Activated CD8-positive, alpha-beta memory T cell treated with anti-CD3 and anti-CD28 coated beads for 1 hour (primary cell): Measurements from ENCODE around the gene LRRC32.

Experiments used
- DNase-seq, 2 donors: peaks; one replicate each; pipeline ENCODE4 v3.0.0-alpha.2; 2020; ENCODE audit warnings: low read depth in 1 of 2; ENCODE audit errors: extremely low read depth in 1 of 2

Gene LRRC32

GRCh38 chr11:76680518-76681425 lies 10.2 kb upstream of the LRRC32 start:
- peak in 1 of 2 donors; percentile 28 for DNase-seq

DNA sequence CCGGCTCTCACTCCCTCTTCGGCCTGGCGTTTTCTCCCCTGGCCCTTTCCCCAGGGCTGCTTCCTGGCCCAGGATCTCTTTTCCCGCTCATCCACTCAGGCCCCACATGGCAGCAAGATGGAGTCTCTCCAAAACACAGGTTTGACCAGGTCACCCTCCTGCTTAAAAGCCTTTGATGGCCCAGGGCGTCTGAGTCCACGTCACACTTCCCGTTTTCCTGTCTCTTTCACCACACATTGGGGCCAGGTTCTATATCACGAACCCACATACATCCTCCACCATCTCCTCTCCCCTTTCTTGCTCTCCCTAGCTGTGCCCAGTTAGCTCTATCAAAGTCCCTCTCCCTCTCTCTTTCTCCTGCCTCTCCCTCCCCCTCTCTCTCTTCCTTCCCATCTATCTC lies 7.8 kb upstream of the LRRC32 start:
- DNase-seq: no peak

DNA sequence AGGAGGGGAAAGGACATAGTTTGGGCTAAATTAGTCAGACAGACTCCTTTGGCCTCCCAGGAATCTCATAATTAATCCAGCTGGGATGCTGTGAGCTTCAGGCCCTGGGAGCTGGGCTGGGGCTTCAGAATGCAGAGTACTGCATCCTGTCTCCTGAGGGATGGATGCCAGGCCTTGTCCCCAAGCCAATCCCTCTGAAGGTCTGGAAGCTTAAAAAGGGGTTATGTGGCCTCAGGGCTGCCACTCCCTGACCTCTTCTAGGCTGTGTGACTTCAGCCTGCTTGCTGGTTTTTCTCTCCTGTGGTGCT lies 6.9 kb upstream of the LRRC32 start:
- no peak for DNase-seq

- DNase-seq: no peak
Measured at GRCh38 chr11:76676636-76677457, 6.3 kb upstream of the LRRC32 start.

GRCh38 chr11:76674517-76675400 lies 4.2 kb upstream of the LRRC32 start:
- DNase-seq: no peak

DNA sequence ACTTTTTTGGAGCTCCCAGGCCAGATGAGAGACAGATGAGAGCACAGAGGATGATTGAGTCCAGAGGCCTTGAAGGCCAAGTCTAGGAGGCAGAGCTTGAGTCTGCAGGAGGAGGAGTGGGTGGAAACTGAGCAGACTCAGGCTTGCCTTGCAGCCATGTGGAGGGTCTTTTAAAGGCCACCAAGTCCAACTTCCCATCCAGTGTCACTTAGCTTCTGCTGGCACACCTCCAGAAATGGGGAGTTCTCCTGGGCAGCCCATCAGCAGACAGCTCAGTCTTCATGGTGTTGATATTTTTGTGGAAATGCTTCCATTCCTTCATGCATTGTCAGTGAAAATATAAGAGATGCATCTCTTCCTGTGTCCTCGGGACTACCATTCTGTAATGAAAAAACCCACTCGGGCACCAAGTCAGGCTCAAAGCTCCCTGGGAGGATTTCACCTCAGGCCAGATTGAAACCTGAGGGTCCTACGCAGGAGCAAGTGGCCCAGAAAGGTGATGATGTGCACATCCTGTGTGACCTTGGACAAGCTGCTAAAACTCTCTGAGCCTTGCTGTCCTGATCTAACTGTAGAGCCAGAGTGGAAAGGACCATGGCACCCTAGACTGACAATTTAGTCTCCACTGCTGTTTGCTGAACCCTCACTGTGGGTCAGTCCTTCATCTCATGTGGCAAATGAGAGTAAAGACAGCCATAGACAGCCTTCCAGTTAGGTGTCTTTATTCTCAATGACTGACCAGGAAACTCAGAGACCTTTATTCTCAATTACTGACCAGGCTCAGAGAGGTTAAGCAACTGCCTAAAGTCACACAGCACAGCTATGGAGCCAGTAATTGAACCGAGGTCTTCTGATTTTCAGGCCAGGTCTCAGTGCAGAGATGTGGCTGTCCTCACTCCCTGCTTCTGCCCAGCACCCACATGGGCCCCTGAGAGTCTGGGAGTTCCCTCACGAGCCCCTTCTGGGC lies 2.9 kb upstream of the LRRC32 start:
- DNase-seq: no peak

- DNase-seq: peak in 1 of 2 donors; percentile 22
Measured at GRCh38 chr11:76672431-76673175, 2.1 kb upstream of the LRRC32 start.

DNA sequence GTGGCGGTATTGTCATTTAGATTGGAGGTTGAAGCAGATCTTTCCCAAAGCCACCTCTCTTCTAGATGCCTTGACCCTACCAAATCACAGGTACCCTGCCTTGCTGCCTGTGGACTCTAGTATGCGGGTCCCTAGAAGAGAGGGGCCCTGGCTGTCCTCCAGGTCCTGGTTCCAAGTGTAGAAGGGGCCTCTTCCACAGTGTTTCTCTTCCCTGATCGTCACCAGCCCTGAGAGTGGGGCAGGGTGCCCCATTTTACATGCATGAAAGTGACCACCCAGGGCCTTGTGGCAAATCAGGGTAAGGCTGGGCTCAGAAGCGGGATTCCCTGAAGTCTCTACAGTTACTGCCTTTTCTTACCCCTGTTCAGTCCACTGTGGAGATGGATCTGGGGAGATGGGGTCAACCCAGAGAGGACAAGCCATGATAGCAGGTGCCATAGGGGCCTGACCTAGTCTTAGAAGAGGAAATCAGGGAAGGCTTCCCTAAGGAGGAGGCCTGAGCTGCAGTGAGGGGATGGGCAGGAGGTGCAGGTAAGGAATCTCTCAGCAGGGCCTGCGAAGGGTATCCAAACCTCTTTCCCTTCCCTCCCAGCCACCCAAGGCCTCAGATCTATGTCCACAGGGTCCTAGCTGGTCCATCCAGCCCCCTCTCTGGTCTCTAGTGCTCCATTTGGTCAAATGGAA lies 1.2 kb upstream of the LRRC32 start:
- DNase-seq: no peak

- no peak for DNase-seq
Measured at GRCh38 chr11:76671237-76671592, 668 bp upstream of the LRRC32 start.

DNA sequence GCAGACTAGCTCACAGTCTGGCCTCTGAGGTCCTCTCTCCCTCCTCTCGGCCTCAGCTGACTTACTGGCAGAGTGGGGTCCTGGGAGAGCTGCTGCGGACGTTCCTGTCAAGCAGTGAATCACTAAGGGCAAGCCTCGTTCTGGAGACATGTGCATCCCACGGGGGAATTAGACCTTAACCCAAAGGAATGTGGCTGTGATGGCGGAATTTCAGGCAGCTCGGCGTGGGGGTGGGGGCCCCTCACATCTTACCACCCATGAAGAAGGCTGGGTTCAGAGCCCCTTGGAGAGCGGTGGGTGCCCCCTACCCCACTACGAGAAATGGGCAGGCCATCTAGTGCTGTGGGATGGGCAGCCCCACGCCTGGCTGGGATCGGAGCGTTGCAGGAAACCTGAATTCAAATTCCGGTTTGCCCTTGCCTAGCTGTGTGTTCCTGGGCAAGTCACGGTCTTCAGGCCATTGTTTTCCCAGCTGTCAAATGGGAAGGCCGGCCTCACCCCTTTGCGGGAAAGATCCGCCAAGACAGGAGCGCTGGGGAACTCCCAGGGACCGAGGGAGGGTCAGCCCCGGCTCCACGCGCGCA lies 554 bp downstream of the LRRC32 start:
- no peak for DNase-seq

- no peak for DNase-seq
Measured at GRCh38 chr11:76668362-76669155, 2.0 kb downstream of the LRRC32 start.

DNA sequence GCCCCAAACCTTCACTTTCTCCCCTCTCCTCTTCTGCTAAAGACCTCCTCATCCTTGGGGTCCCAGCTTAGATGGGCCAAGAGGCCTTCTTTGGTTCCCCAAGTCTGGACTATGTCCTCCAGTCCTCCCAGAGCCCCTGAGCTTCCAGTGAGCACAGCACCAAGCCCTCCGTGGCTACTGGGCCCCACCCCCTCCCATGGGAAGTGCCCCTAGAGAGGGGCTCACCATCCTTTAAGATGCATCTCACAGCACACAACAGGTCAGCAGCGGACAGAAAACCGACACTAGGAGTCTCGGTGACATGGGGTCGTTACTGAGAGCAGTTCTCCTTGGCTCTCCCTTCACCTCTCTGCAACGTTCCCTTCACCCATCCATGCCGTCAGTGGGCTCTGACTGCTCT lies 2.7 kb downstream of the LRRC32 start:
- DNase-seq: no peak

DNA sequence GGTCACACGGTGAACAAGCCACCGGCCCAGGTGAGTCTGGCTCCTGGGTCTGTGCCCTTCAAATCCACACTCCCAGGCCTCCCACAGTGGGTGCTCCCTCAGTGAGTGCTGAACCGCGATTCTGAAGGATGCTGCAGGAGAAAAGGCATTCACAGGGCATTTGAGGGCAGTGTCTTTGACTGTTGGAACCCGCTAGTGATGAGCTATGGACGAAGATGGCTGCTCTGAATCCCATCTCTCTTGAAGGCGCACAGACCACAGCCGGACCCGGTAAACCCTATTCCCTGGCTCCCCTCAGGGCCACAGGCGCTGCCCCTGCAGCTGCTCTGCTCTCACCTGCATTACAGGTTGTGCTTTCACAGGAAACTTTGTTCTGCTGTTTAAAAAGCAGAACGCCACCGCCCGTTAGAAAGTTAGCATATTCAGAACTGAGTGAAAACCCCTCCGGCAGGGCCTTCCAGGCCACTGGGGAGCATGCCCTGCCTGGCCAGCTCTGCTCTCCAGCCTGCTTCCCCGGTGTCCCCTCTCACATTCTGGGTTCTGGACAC lies 3.2 kb downstream of the LRRC32 start:
- no peak for DNase-seq

DNA sequence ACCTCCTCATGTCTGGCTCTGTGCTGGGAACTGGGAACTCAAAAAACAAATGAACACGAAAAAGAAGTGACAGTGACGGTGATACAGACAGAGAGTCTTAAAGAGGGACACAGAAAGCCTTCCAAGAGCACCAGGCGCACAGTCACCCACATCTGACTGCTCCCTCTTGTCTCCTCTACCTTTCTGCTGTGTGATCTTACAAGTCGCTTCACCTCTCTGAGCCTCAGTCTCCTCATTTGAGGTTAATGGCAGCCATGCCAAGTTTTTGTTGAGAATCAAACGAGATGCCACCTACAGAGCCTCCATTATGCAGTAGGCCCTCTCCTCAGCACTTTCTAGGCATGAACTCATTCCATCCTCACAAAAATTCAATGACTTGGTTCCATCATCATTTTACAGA lies 3.7 kb downstream of the LRRC32 start:
- no peak for DNase-seq

- DNase-seq: no peak
Measured at GRCh38 chr11:76666408-76666807, 4.1 kb downstream of the LRRC32 start.

DNA sequence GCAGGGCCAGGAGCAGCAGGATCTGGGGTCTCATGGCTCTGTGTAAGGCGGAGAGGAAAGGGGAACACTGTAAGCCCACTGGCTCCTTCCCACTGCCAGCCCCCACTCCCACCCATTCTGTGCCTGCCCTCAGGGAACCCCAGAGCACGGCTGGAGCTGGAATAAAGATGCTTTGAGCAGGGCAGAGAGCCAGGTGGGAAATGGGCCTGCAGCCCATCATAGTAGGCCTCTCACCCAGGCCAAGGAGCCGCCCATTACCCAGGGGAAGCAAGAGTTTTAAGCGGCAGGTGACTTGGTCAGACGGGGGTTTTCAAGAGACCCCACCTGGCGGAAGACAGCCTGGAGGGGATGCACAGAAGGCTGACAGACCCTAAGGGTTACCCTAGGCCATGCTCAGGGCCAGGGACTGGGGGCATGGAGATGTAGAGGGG lies 4.6 kb downstream of the LRRC32 start:
- DNase-seq: no peak

DNA sequence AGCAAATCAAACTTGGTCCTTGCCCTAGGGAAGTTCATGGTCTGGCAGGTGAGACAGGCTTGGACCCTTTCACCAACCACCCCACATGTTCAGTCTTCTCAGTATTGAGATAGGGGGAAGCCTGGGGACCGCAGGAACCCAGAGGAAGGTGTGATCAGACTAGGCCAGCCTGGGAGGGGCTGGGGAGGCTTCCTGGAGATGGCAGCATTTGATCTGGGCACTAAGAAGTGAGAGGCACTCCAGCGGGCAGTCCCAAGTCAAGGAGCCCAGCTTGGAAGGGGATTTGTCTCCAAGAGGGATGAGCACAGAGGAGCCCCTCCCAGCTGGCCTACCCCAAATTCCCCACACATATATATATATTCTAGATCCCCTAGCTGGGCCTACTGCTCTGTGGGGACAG lies 5.4 kb downstream of the LRRC32 start:
- DNase-seq: no peak
